IPS-18c (cell line): ENCODE results near the gene EPS8.
"Not testable (repeated sequence)": the region's sequence is repeated elsewhere in the genome, so short reads cannot be mapped to it uniquely, and the experiment has no call there.

Experiments used
- H3K4me3 ChIP-seq: 2 replicates; pipeline ENCODE4 v1.7.0; 2013; ENCODE audit warnings: low read depth, mild to moderate bottlenecking, low read length, moderate library complexity; ENCODE audit not compliant: insufficient read depth
- H3K9me3 ChIP-seq: one replicate; pipeline ENCODE4 v1.6.1; 2013; ENCODE audit warnings: mild to moderate bottlenecking, low read length, moderate library complexity; ENCODE audit not compliant: control insufficient read depth, insufficient read depth

Gene EPS8

GRCh38 chr12:15649347-15649746, 139.8 kb downstream of the EPS8 start:
- H3K9me3 ChIP-seq, result no peaks in the 10 kb centered on the region
- no peak overlapping the region for H3K4me3 ChIP-seq

GRCh38 chr12:15648558-15648957, 140.6 kb downstream of the EPS8 start:
- Histone ChIP-seq H3K9me3 (no peaks in the 10 kb centered on the region), H3K4me3 (no peak overlapping the region)

GRCh38 chr12:15646581-15646980, 142.6 kb downstream of the EPS8 start:
- H3K4me3 ChIP-seq, result no peak overlapping the region
- no peaks in the 10 kb centered on the region for H3K9me3 ChIP-seq

- Histone ChIP-seq H3K9me3 (no peaks in the 10 kb centered on the region), H3K4me3 (no peak overlapping the region)
Measured at GRCh38 chr12:15644700-15645099, 144.5 kb downstream of the EPS8 start.

- no peak overlapping the region for H3K4me3 ChIP-seq
- H3K9me3 ChIP-seq, result no peaks in the 10 kb centered on the region
Measured at GRCh38 chr12:15638231-15638630, 151.0 kb downstream of the EPS8 start.

- H3K4me3 ChIP-seq, result no peak overlapping the region
- H3K9me3 ChIP-seq, result no peaks in the 10 kb centered on the region
Measured at GRCh38 chr12:15636060-15636890, 152.9 kb downstream of the EPS8 start.

- no peak overlapping the region for H3K4me3 ChIP-seq
Measured at GRCh38 chr12:15634010-15634683, 155.0 kb downstream of the EPS8 start.

GRCh38 chr12:15633201-15633600, 156.0 kb downstream of the EPS8 start:
- Histone ChIP-seq H3K4me3 (no peak overlapping the region), H3K9me3 (no peaks in the 10 kb centered on the region)

More at GRCh38 chr12:15634010-15634683, 155.0 kb downstream of the EPS8 start:
- H3K9me3 ChIP-seq, result no peaks in the 10 kb centered on the region

GRCh38 chr12:15632708-15633107, 156.5 kb downstream of the EPS8 start:
- Histone ChIP-seq H3K9me3 (no peaks in the 10 kb centered on the region), H3K4me3 (no peak overlapping the region)

- Histone ChIP-seq H3K4me3 (no peak overlapping the region), H3K9me3 (no peaks in the 10 kb centered on the region)
Measured at GRCh38 chr12:15631007-15631715, 158.0 kb downstream of the EPS8 start.

GRCh38 chr12:15629761-15630160, 159.4 kb downstream of the EPS8 start:
- no peaks in the 10 kb centered on the region for H3K9me3 ChIP-seq
- no peak overlapping the region for H3K4me3 ChIP-seq

- no peaks in the 10 kb centered on the region for H3K9me3 ChIP-seq
- no peak overlapping the region for H3K4me3 ChIP-seq
Measured at GRCh38 chr12:15629108-15629507, 160.1 kb downstream of the EPS8 start.

- no peak overlapping the region for H3K4me3 ChIP-seq
Measured at GRCh38 chr12:15627995-15628945, 160.9 kb downstream of the EPS8 start.

GRCh38 chr12:15625075-15625474, 164.1 kb downstream of the EPS8 start:
- Histone ChIP-seq H3K9me3 (no peaks in the 10 kb centered on the region), H3K4me3 (no peak overlapping the region)

More at GRCh38 chr12:15627995-15628945, 160.9 kb downstream of the EPS8 start:
- H3K9me3 ChIP-seq, result no peaks in the 10 kb centered on the region

- Histone ChIP-seq H3K4me3 (no peak overlapping the region), H3K9me3 (no peaks in the 10 kb centered on the region)
Measured at GRCh38 chr12:15620741-15621539, 168.2 kb downstream of the EPS8 start.

GRCh38 chr12:15616495-15616894, 172.7 kb downstream of the EPS8 start:
- not testable (repeated sequence) for H3K4me3 ChIP-seq, H3K9me3 ChIP-seq
